ENCODE data around the gene DOCK4. TPM values are rescaled to one million over a fixed set of nuclear protein-coding genes. Genes with fewer than 3 reads are reported as not detected.

Gene DOCK4
- total RNA-seq, 4 donors from 2014 or later = 12.7 to 28.4 (median 19.5) TPM

GRCh38 chr7:112068967-112069366 is 137.2 kb downstream of the DOCK4 start:
- intact Hi-C loops (cut with DNase I; ENCODE audit: low total_unique reads) (no loop called here), in situ Hi-C loops (cut with MboI; ENCODE audit: low pct_ligation_motif_present in 1 of 4, low pct_unique_long_range_greater_than_20kb in 1 of 4, low sequenced_read_pairs in 3 of 4) (no loop called here)
- WGBS, 2 donors (ENCODE audit: low coverage in 1 of 2) = 90 to 92% methylated on average over 4 of the region's 4 CpGs

GRCh38 chr7:112067632-112068540 is 138.3 kb downstream of the DOCK4 start:
- no peak for DNase-seq
- in situ Hi-C loops (cut with MboI; ENCODE audit: low pct_ligation_motif_present in 1 of 4, low pct_unique_long_range_greater_than_20kb in 1 of 4, low sequenced_read_pairs in 3 of 4) (no loop called here), intact Hi-C loops (cut with DNase I; ENCODE audit: low total_unique reads) (no loop called here)
- Histone ChIP-seq H3K9me3 (no peaks in the 10 kb centered on the region), H3K27me3 (no peaks in the 10 kb centered on the region), H3K4me1 (no peaks in the 10 kb centered on the region), H3K27ac (no peak overlapping the region), H3K36me3 (no peaks in the 10 kb centered on the region), H3K4me3 (no peak overlapping the region)
- TF ChIP-seq EP300 (IDR thresholded peaks at IDR 0.05; ENCODE audit: low read depth) (no peak), POLR2AphosphoS5 (IDR thresholded peaks at IDR 0.05) (no peak), POLR2A (IDR thresholded peaks at IDR 0.05) (no peak), CTCF (IDR thresholded peaks at IDR 0.05) (no peak)
- 78 to 85% methylated on average over 4 to 5 of the region's 5 CpGs for WGBS, 2 donors (ENCODE audit: low coverage in 1 of 2)

More at GRCh38 chr7:112068967-112069366, 137.2 kb downstream of the DOCK4 start:
- H3K27ac ChIP-seq = no peak overlapping the region
- no peak for TF ChIP-seq CTCF (IDR thresholded peaks at IDR 0.05)
- no peak for TF ChIP-seq POLR2A (IDR thresholded peaks at IDR 0.05)
- TF ChIP-seq EP300 (IDR thresholded peaks at IDR 0.05; ENCODE audit: low read depth) = no peak
- TF ChIP-seq POLR2AphosphoS5 (IDR thresholded peaks at IDR 0.05) = no peak
- no peaks in the 10 kb centered on the region for H3K9me3 ChIP-seq
- H3K4me3 ChIP-seq = no peak overlapping the region
- no peak for DNase-seq
- H3K4me1 ChIP-seq = no peaks in the 10 kb centered on the region
- H3K36me3 ChIP-seq = no peaks in the 10 kb centered on the region
- no peaks in the 10 kb centered on the region for H3K27me3 ChIP-seq

- 83% methylated on average over 2 of the region's 2 CpGs; no CpG with 5 or more reads in 1 of the 2 donors for WGBS, 2 donors (ENCODE audit: low coverage in 1 of 2)
- TF ChIP-seq CTCF (IDR thresholded peaks at IDR 0.05) = no peak
- no peak for TF ChIP-seq POLR2AphosphoS5 (IDR thresholded peaks at IDR 0.05)
- DNase-seq = no peak
- no peak overlapping the region for H3K4me3 ChIP-seq
- intact Hi-C loops (cut with DNase I; ENCODE audit: low total_unique reads) = no loop called here
- in situ Hi-C loops (cut with MboI; ENCODE audit: low pct_ligation_motif_present in 1 of 4, low pct_unique_long_range_greater_than_20kb in 1 of 4, low sequenced_read_pairs in 3 of 4) = no loop called here
- H3K9me3 ChIP-seq = no peaks in the 10 kb centered on the region
- H3K4me1 ChIP-seq = no peaks in the 10 kb centered on the region
- H3K36me3 ChIP-seq = no peaks in the 10 kb centered on the region
- H3K27me3 ChIP-seq = no peaks in the 10 kb centered on the region
- H3K27ac ChIP-seq = no peak overlapping the region
Measured at GRCh38 chr7:112067200-112067599, 139.0 kb downstream of the DOCK4 start.

- in situ Hi-C loops (cut with MboI; ENCODE audit: low pct_ligation_motif_present in 1 of 4, low pct_unique_long_range_greater_than_20kb in 1 of 4, low sequenced_read_pairs in 3 of 4) = no loop called here
- no peaks in the 10 kb centered on the region for H3K4me1 ChIP-seq
- H3K27me3 ChIP-seq = no peaks in the 10 kb centered on the region
- 100% methylated on average over 1 of the region's 1 CpG; no CpG with 5 or more reads in 1 of the 2 donors for WGBS, 2 donors (ENCODE audit: low coverage in 1 of 2)
- H3K9me3 ChIP-seq = no peaks in the 10 kb centered on the region
- TF ChIP-seq EP300 (IDR thresholded peaks at IDR 0.05; ENCODE audit: low read depth) = no peak
- no peak for TF ChIP-seq POLR2A (IDR thresholded peaks at IDR 0.05)
- TF ChIP-seq CTCF (IDR thresholded peaks at IDR 0.05) = no peak
- no peak for TF ChIP-seq POLR2AphosphoS5 (IDR thresholded peaks at IDR 0.05)
- DNase-seq = no peak
- H3K36me3 ChIP-seq = no peaks in the 10 kb centered on the region
- no peak overlapping the region for H3K4me3 ChIP-seq
- no peak overlapping the region for H3K27ac ChIP-seq
- intact Hi-C loops (cut with DNase I; ENCODE audit: low total_unique reads) = no loop called here
Measured at GRCh38 chr7:112065758-112066157, 140.4 kb downstream of the DOCK4 start.
